SK-N-SH (cell line): ENCODE data around the gene ZMYM5.

Experiments used
- EP300 ChIP-seq, 2 experiments: IDR thresholded peaks; 2 replicates each; pipeline versions ENCODE4 v1.4.0 to v1.6.1; 2012; ENCODE audit warnings: borderline replicate concordance in 1 of 2, low read depth in 1 of 2, low read length in 1 of 2
- PBX3 ChIP-seq: IDR thresholded peaks from 2 replicates; pipeline ENCODE4; 2012
- RAD21 ChIP-seq: IDR thresholded peaks from 2 replicates; pipeline ENCODE4 v1.6.1; 2012; ENCODE audit warnings: mild to moderate bottlenecking, low read length
- RCOR1 ChIP-seq: fragments of 150-350 bp; IDR thresholded peaks from 2 replicates; pipeline ENCODE4 v1.6.1; 2017; ENCODE audit warnings: antibody characterized with exemption, low read length
- REST ChIP-seq: IDR thresholded peaks from 2 replicates; pipeline ENCODE4 v1.6.1; 2012; ENCODE audit warnings: mild to moderate bottlenecking, low read depth, low read length, moderate library complexity
- SIN3A ChIP-seq: IDR thresholded peaks from 2 replicates; pipeline ENCODE4 v1.6.1; 2012; ENCODE audit warnings: low read depth, mild to moderate bottlenecking, low read length, moderate library complexity, borderline replicate concordance
- TF ChIP-seq, protein P1 (sequence below): fragments of 200-600 bp; sonication (generic); IDR thresholded peaks from 2 replicates; pipeline ENCODE4 v1.6.1; 2017; ENCODE audit warnings: antibody characterized with exemption, mild to moderate bottlenecking, moderate library complexity
- TF ChIP-seq, protein P2 (sequence below): fragments of 150-350 bp; IDR thresholded peaks from 2 replicates; pipeline ENCODE4 v1.6.1; 2016; ENCODE audit warnings: mild to moderate bottlenecking, low read depth, low read length

DNA sequence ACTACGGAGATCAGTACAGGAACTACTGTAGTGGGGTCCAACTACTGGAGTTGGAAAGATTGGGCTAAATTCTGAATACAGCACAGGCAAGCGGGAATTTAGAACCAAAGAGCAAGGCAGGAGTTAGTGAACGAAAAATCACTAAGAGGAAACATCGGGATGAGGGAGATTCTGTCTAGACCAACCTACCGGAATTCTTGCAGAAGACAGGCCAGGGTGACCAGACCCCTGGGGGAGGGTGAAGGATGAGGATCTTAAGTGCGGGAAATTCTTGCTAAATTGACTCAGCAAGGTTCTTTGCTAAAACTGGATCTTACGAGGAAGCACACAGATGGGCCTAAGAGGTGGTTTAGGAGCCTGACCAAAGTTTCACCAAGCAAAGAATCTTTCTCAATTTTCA lies 67.5 kb downstream of the ZMYM5 start:
- TF ChIP-seq, protein P1, sequence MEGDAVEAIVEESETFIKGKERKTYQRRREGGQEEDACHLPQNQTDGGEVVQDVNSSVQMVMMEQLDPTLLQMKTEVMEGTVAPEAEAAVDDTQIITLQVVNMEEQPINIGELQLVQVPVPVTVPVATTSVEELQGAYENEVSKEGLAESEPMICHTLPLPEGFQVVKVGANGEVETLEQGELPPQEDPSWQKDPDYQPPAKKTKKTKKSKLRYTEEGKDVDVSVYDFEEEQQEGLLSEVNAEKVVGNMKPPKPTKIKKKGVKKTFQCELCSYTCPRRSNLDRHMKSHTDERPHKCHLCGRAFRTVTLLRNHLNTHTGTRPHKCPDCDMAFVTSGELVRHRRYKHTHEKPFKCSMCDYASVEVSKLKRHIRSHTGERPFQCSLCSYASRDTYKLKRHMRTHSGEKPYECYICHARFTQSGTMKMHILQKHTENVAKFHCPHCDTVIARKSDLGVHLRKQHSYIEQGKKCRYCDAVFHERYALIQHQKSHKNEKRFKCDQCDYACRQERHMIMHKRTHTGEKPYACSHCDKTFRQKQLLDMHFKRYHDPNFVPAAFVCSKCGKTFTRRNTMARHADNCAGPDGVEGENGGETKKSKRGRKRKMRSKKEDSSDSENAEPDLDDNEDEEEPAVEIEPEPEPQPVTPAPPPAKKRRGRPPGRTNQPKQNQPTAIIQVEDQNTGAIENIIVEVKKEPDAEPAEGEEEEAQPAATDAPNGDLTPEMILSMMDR, result no peak
- TF ChIP-seq EP300 (IDR thresholded peaks at IDR 0.05; ENCODE audit: borderline replicate concordance in 1 of 2, low read depth in 1 of 2, low read length in 1 of 2), result no peak
- TF ChIP-seq, protein P2, sequence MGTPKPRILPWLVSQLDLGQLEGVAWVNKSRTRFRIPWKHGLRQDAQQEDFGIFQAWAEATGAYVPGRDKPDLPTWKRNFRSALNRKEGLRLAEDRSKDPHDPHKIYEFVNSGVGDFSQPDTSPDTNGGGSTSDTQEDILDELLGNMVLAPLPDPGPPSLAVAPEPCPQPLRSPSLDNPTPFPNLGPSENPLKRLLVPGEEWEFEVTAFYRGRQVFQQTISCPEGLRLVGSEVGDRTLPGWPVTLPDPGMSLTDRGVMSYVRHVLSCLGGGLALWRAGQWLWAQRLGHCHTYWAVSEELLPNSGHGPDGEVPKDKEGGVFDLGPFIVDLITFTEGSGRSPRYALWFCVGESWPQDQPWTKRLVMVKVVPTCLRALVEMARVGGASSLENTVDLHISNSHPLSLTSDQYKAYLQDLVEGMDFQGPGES, result no peak
- no peak for TF ChIP-seq SIN3A
- TF ChIP-seq RCOR1, result no peak
- no peak for TF ChIP-seq RAD21
- TF ChIP-seq REST, result no peak
- no peak for TF ChIP-seq PBX3
